Epithelial cell of esophagus (primary cell): ENCODE measurements around the gene EPHA8.

Source experiments
- DNase-seq: peaks from one replicate; pipeline ENCODE4 v3.0.0; 2010; ENCODE audit warnings: low read depth
- H3K4me3 ChIP-seq: 2 replicates; pipeline ENCODE4 v1.5.1; 2011; ENCODE audit warnings: mild to moderate bottlenecking, low read length, control low read depth
- CTCF ChIP-seq: IDR thresholded peaks from 2 replicates; pipeline ENCODE4 v1.5.1; 2011; ENCODE audit warnings: low read depth, mild to moderate bottlenecking, low read length, control low read depth, inconsistent platforms; ENCODE audit not compliant: insufficient read depth; ENCODE audit errors: missing control alignments

Gene EPHA8

GRCh38 chr1:22598736-22599135 lies 35.4 kb downstream of the EPHA8 start:
- DNase-seq, result no peak
- no peak for TF ChIP-seq CTCF
- no peak overlapping the region for H3K4me3 ChIP-seq

GRCh38 chr1:22600071-22600816 lies 37.0 kb downstream of the EPHA8 start:
- TF ChIP-seq CTCF, result no peak
- H3K4me3 ChIP-seq, result no peak overlapping the region
- peak; percentile 7 for DNase-seq

GRCh38 chr1:22600817-22601605 lies 37.7 kb downstream of the EPHA8 start:
- DNase-seq, result no peak
- no peak overlapping the region for H3K4me3 ChIP-seq
- no peak for TF ChIP-seq CTCF

- DNase-seq, result no peak
- no peak overlapping the region for H3K4me3 ChIP-seq
- TF ChIP-seq CTCF, result no peak
These were observed 38.3 kb downstream of the EPHA8 start for GRCh38 chr1:22601610-22602009.

- no peak for TF ChIP-seq CTCF
- H3K4me3 ChIP-seq, result no peak overlapping the region
- no peak for DNase-seq
These were observed 38.9 kb downstream of the EPHA8 start for GRCh38 chr1:22602060-22602740.

GRCh38 chr1:22606161-22606560 lies 42.9 kb downstream of the EPHA8 start:
- no peak for TF ChIP-seq CTCF
- no peak for DNase-seq
- H3K4me3 ChIP-seq, result no peak overlapping the region
